HepG2 (cell line): ENCODE results near the gene CPZ.

Experiments
- EEA1 ChIP-seq: sonication (generic); formaldehyde crosslinking; IDR thresholded peaks from 2 replicates; pipeline ENCODE4 v1.5.1; 2020; ENCODE audit warnings: mild to moderate bottlenecking, missing genetic modification reagents, borderline replicate concordance
- NFRKB ChIP-seq: fragments of 450-650 bp; IDR thresholded peaks from 2 replicates; pipeline ENCODE4 v1.6.1; 2017
- POLR2AphosphoS5 ChIP-seq: IDR thresholded peaks from 2 replicates; pipeline ENCODE4 v1.6.1; 2012; ENCODE audit warnings: low read depth, low read length
- SIN3A ChIP-seq: IDR thresholded peaks from 2 replicates; pipeline ENCODE4 v1.6.1; 2011; ENCODE audit warnings: low read depth, mild to moderate bottlenecking, control low read depth, low read length, borderline replicate concordance
- ZNF263 ChIP-seq: sonication (generic); formaldehyde crosslinking; IDR thresholded peaks from 2 replicates; pipeline ENCODE4 v1.4.0; 2020; ENCODE audit warnings: missing genetic modification reagents
- TF ChIP-seq, protein P1 (sequence below), 2 experiments: IDR thresholded peaks; 2 replicates each; pipeline ENCODE4 v1.6.1; 2011 to 2012; ENCODE audit warnings: low read length in 2 of 2, borderline replicate concordance in 1 of 2, low read depth in 1 of 2, mild to moderate bottlenecking in 1 of 2, moderate library complexity in 1 of 2
- TF ChIP-seq, protein P2 (sequence below): sonication (generic); formaldehyde crosslinking; IDR thresholded peaks from 2 replicates; pipeline ENCODE4 v1.5.1; 2020; ENCODE audit warnings: missing genetic modification reagents, mild to moderate bottlenecking, borderline replicate concordance
- TF ChIP-seq, protein P3 (sequence below): sonication (generic); formaldehyde crosslinking; IDR thresholded peaks from 2 replicates; pipeline ENCODE4 v1.5.0; 2020; ENCODE audit warnings: mild to moderate bottlenecking, missing genetic modification reagents, moderate library complexity

DNA sequence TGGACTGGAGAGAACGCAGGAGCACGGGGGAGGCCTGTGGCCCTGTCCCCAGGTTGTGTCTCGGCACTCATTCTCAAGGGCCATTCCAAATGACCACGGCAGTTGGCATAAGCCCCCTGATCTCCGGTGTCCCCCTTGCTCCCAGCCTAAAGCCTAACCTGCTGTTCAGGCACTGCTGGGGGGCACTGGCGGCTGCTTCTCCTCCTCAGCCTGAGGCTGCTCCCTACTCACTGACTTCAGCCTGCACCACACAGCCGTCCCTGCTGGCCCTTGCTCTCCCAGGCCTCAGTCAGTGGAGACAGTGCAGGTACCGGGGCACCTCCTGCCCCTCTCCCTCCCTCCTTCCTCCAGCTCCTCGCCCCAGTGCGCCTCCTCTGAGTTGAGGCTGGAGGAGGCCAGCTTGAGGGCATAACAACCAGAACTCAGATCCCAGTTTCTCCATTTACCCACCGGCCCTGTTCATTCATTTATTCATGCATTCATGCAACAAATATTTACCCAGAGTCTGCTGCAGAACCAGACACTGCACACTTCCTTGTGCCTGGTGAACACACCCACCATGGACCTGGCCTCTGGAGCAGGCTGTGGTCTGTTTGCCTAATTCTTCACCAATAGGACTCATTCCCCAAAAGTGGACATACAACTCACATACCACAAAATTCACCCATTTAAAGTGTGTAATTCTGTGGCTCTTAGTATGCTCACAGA, 65.0 kb downstream of the CPZ start:
- TF ChIP-seq POLR2AphosphoS5 (no peak), SIN3A (no peak), ZNF263 (no peak), EEA1 (no peak), NFRKB (no peak)
- TF ChIP-seq, protein P1, sequence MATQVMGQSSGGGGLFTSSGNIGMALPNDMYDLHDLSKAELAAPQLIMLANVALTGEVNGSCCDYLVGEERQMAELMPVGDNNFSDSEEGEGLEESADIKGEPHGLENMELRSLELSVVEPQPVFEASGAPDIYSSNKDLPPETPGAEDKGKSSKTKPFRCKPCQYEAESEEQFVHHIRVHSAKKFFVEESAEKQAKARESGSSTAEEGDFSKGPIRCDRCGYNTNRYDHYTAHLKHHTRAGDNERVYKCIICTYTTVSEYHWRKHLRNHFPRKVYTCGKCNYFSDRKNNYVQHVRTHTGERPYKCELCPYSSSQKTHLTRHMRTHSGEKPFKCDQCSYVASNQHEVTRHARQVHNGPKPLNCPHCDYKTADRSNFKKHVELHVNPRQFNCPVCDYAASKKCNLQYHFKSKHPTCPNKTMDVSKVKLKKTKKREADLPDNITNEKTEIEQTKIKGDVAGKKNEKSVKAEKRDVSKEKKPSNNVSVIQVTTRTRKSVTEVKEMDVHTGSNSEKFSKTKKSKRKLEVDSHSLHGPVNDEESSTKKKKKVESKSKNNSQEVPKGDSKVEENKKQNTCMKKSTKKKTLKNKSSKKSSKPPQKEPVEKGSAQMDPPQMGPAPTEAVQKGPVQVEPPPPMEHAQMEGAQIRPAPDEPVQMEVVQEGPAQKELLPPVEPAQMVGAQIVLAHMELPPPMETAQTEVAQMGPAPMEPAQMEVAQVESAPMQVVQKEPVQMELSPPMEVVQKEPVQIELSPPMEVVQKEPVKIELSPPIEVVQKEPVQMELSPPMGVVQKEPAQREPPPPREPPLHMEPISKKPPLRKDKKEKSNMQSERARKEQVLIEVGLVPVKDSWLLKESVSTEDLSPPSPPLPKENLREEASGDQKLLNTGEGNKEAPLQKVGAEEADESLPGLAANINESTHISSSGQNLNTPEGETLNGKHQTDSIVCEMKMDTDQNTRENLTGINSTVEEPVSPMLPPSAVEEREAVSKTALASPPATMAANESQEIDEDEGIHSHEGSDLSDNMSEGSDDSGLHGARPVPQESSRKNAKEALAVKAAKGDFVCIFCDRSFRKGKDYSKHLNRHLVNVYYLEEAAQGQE (IDR thresholded peaks at IDR 0.05; ENCODE audit: borderline replicate concordance in 1 of 2, low read depth in 1 of 2, low read length in 2 of 2), result no peak
- TF ChIP-seq, protein P2, sequence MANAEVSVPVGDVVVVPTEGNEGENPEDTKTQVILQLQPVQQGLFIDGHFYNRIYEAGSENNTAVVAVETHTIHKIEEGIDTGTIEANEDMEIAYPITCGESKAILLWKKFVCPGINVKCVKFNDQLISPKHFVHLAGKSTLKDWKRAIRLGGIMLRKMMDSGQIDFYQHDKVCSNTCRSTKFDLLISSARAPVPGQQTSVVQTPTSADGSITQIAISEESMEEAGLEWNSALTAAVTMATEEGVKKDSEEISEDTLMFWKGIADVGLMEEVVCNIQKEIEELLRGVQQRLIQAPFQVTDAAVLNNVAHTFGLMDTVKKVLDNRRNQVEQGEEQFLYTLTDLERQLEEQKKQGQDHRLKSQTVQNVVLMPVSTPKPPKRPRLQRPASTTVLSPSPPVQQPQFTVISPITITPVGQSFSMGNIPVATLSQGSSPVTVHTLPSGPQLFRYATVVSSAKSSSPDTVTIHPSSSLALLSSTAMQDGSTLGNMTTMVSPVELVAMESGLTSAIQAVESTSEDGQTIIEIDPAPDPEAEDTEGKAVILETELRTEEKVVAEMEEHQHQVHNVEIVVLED (CRISPR knock-in tag), result no peak
- TF ChIP-seq, protein P3, sequence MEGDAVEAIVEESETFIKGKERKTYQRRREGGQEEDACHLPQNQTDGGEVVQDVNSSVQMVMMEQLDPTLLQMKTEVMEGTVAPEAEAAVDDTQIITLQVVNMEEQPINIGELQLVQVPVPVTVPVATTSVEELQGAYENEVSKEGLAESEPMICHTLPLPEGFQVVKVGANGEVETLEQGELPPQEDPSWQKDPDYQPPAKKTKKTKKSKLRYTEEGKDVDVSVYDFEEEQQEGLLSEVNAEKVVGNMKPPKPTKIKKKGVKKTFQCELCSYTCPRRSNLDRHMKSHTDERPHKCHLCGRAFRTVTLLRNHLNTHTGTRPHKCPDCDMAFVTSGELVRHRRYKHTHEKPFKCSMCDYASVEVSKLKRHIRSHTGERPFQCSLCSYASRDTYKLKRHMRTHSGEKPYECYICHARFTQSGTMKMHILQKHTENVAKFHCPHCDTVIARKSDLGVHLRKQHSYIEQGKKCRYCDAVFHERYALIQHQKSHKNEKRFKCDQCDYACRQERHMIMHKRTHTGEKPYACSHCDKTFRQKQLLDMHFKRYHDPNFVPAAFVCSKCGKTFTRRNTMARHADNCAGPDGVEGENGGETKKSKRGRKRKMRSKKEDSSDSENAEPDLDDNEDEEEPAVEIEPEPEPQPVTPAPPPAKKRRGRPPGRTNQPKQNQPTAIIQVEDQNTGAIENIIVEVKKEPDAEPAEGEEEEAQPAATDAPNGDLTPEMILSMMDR, result no peak
